GM13977 (cell line): ENCODE measurements around the gene OR6C4.
"Not testable (repeated sequence)": the region's sequence is repeated elsewhere in the genome, so short reads cannot be mapped to it uniquely, and the experiment has no call there.

Experiments
- DNase-seq: peaks from one replicate; pipeline ENCODE4 v3.0.0; 2012; ENCODE audit warnings: low spot score
- in situ Hi-C: fragments of 300-500 bp; cut with MboI; formaldehyde crosslinking; loops from one replicate; pipeline ENCODE4 v1.12.0; 2022; ENCODE audit warnings: low sequenced_read_pairs, low pct_unique_long_range_greater_than_20kb, mixed read lengths, inconsistent platforms; ENCODE audit not compliant: unreplicated experiment
- TF ChIP-seq, protein P1 (sequence below): IDR thresholded peaks from 2 replicates; pipeline ENCODE4 v1.5.1; 2012; ENCODE audit warnings: mild to moderate bottlenecking, control low read depth; ENCODE audit not compliant: insufficient read depth; ENCODE audit errors: extremely low read depth, missing control alignments

Gene OR6C4

DNA sequence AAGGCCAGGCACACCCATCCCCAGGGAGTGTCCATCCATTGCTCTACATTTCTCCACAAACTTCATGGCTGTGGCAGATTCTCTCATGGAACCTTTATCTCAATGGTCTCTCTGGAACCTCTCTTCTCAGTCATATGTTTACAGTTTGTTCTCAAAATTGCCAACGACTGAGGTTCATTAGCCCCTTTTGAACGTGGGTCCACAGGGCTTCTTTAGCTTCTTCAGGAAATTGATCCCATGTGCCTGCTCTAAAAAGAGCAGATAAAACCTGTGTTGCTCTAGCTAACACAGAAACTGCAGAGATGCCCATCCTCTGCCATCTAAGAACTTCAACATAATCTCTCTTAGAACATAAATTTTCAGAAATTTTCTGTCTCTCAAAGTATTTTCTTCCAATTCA lies at the start of gene OR6C4:
OR6C4 (plus strand) TSS at position 301 of the 400 bp plus-strand sequence. CDS start 1,625 bp downstream, outside the sequence.
- TF ChIP-seq, protein P1, sequence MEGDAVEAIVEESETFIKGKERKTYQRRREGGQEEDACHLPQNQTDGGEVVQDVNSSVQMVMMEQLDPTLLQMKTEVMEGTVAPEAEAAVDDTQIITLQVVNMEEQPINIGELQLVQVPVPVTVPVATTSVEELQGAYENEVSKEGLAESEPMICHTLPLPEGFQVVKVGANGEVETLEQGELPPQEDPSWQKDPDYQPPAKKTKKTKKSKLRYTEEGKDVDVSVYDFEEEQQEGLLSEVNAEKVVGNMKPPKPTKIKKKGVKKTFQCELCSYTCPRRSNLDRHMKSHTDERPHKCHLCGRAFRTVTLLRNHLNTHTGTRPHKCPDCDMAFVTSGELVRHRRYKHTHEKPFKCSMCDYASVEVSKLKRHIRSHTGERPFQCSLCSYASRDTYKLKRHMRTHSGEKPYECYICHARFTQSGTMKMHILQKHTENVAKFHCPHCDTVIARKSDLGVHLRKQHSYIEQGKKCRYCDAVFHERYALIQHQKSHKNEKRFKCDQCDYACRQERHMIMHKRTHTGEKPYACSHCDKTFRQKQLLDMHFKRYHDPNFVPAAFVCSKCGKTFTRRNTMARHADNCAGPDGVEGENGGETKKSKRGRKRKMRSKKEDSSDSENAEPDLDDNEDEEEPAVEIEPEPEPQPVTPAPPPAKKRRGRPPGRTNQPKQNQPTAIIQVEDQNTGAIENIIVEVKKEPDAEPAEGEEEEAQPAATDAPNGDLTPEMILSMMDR = no peak
- in situ Hi-C loops = no loop called here
- DNase-seq = no peak

DNA sequence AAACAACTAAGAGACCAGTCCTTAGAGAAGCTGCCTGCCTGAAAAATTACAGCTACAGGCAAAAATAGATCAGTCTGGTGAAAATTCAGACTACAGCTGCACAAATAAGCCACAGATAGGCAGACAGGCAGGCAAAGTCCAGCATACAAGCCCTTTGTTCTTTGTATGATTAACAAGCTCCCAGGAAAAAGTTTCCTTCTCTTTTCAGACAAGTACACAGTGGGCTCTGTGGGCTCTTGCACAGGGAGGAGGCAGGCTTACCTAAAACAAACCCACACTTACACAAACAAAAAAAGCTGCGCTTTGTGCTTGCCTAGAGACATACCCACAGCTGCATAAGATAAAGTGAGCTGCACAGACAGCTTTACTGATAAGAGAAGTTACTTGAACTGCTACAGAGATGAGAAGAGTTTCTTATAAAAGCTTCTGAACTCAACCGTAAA lies 49.6 kb upstream of the OR6C4 start:
- TF ChIP-seq, protein P1 = no peak
- in situ Hi-C loops = no loop called here
- no peak for DNase-seq

DNA sequence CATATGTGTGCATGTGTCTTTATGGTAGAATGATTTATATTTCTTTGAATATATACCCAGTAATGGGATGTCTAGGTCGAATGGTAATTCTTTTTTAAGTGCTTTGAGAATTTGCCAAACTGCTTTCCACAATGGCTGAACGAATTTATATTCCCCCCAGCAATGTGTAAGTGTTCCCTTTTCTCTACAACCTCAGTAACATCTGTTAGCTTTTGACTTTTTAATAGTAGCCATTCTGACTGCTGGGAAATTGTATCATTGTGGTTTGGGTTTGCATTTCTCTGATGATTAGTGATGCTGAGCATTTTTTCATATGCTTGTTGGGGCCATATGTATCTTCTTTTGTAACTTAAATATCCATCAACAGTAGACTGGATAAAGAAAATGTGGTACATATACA lies 47.8 kb upstream of the OR6C4 start:
- TF ChIP-seq, protein P1 = no peak
- in situ Hi-C loops = no loop called here
- no peak for DNase-seq

DNA sequence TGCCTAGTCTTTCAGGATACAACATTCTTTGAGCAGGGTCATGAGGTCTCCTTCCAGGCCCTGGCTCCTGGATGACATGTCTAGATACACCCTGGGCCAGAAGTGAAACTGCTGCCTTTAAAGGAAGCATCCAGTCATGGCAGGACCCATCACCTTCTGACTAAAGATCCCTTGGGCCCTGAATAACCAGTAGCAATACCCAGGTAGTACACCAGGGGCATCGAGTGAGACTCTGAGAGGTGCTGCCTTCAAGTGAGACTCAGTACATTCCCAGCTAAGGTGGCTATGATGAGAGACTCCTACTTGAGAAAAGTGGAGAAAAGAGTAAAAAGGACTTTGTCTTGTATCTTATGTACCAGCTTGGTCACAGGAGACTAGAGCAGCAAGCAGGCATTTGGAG lies 33.7 kb upstream of the OR6C4 start:
- in situ Hi-C loops = no loop called here
- TF ChIP-seq, protein P1 = no peak
- no peak for DNase-seq

DNA sequence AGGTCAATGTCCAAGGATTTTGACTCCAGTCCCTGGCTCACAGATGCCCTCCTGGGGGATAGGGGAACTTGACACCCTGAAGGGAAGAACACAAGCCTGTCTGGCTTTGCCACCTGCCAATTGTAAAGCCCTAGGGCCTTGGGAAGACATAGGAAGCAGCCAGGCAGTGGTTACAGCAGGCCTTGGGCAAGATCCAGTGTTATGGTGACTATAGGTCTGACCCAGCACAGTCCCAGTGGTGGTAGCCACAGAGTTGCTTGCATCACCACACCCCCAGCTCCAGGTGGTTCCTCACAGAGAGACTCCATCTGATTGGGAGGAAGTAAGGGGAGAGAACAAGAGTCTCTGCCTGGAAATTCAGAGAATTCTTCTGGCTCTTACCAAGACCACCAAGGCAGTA lies 33.0 kb upstream of the OR6C4 start:
- in situ Hi-C loops = no loop called here
- TF ChIP-seq, protein P1 = no peak
- no peak for DNase-seq

DNA sequence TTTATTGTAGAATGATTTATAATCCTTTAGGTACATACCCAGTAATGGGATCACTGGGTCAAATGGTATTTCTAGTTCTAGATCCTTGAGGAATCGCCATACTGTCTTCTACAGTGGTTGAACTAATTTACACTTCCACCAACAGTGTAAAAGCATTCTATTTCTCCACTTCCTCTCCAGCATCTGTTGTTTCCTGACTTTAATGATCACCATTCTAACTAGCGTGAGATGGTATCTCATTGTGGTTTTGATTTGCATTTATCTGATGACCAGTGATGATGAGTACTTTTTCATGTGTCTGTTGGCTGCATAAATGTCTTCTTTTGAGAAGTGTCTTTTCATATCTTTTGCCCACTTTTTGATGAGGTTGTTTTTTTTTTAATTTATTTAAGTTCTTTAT lies 1.2 kb upstream of the OR6C4 start:
- in situ Hi-C loops = not testable (repeated sequence)

DNA sequence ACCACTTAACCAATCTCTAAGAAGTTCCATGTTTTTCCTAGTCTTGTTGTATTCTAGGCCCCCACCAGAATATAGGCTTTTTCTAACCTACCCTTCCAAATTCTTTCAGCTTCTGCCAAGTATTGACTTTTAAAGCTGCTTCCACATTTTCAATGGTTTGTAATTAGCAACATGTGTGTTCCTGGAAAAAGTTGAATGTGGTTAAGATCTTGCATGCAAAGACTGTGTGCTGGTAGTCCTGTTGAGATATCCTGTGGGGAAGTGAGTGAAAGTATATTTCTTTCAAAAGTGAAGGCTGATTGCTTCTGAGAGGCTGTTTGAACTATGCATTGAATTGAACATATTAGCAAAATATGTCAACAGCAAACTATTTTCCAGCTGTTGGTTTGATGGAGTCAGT lies 646 bp upstream of the OR6C4 start:
- in situ Hi-C loops = no loop called here
- no peak for DNase-seq
- TF ChIP-seq, protein P1 = no peak

More for the DNA sequence above, 1.2 kb upstream of the OR6C4 start:
- not testable (repeated sequence) for DNase-seq
